Neuronal stem cell (in vitro differentiated cells): Measurements from ENCODE around the gene CTAGE9. TPM values are rescaled to one million over a fixed set of nuclear protein-coding genes. Genes with fewer than 3 reads are reported as not detected.
"Not testable (repeated sequence)": the region's sequence is repeated elsewhere in the genome, so short reads cannot be mapped to it uniquely, and the experiment has no call there.

ENCODE experiments used
- DNase-seq: peaks from one replicate; pipeline ENCODE4 v3.0.0-alpha.2; 2013; ENCODE audit warnings: low spot score
- H2AFZ ChIP-seq: one replicate; pipeline ENCODE4 v1.6.1; 2013; ENCODE audit warnings: mild to moderate bottlenecking, low read length, inconsistent platforms
- H2AK5ac ChIP-seq: 2 replicates; pipeline ENCODE4 v1.6.1; 2013; ENCODE audit warnings: low read depth, mild to moderate bottlenecking, inconsistent platforms, low read length, moderate library complexity, mixed read lengths
- H2BK120ac ChIP-seq: 2 replicates; pipeline ENCODE4 v1.6.1; 2013; ENCODE audit warnings: low read depth, mild to moderate bottlenecking, inconsistent platforms, low read length, moderate library complexity, mixed read lengths
- H2BK12ac ChIP-seq: one replicate; pipeline ENCODE4 v1.6.1; 2013; ENCODE audit warnings: low read length, inconsistent platforms
- H2BK15ac ChIP-seq: 2 replicates; pipeline ENCODE4 v1.6.1; 2013; ENCODE audit warnings: mild to moderate bottlenecking, low read length, inconsistent platforms, mixed read lengths
- H2BK5ac ChIP-seq: one replicate; pipeline ENCODE4 v1.6.1; 2013; ENCODE audit warnings: inconsistent platforms, mild to moderate bottlenecking, low read length, moderate library complexity
- H3K14ac ChIP-seq: one replicate; pipeline ENCODE4 v1.6.1; 2013; ENCODE audit warnings: low read length, inconsistent platforms
- H3K18ac ChIP-seq: 2 replicates; pipeline ENCODE4 v1.6.1; 2013; ENCODE audit warnings: low read length, inconsistent platforms
- H3K23ac ChIP-seq: 2 replicates; pipeline ENCODE4 v1.6.1; 2013; ENCODE audit warnings: low read depth, mild to moderate bottlenecking, mixed read lengths, low read length, inconsistent platforms; ENCODE audit not compliant: poor library complexity
- H3K27ac ChIP-seq: replicated peaks from 3 replicates; pipeline ENCODE4 v1.5.1; 2013; ENCODE audit warnings: low read length, inconsistent platforms
- H3K27me3 ChIP-seq, 3 experiments: 2 replicates each; pipeline ENCODE4 v1.6.1; 2013; ENCODE audit warnings: low read length in 3 of 3, mild to moderate bottlenecking in 2 of 3, inconsistent platforms in 1 of 3, low read depth in 1 of 3, mixed read lengths in 1 of 3, moderate library complexity in 1 of 3; ENCODE audit not compliant: control insufficient read depth in 3 of 3, insufficient read depth in 3 of 3
- H3K36me3 ChIP-seq, 2 donors: replicated peaks in 1 of 2; 2 replicates each; pipeline ENCODE4 v1.6.1; 2013; ENCODE audit warnings: low read length in 2 of 2; ENCODE audit not compliant: control insufficient read depth in 2 of 2, insufficient read depth in 2 of 2
- H3K4ac ChIP-seq: 2 replicates; pipeline ENCODE4 v1.6.1; 2013; ENCODE audit warnings: inconsistent platforms, mild to moderate bottlenecking, low read length, moderate library complexity
- H3K4me1 ChIP-seq, 2 donors: 1 replicate in 1 of 2; 2 replicates in 1 of 2; pipeline ENCODE4 v1.6.1; 2013; ENCODE audit warnings: low read length in 2 of 2, low read depth in 1 of 2; ENCODE audit not compliant: control insufficient read depth in 2 of 2, insufficient read depth in 1 of 2
- H3K4me2 ChIP-seq: one replicate; pipeline ENCODE4 v1.6.1; 2013; ENCODE audit warnings: mild to moderate bottlenecking, low read length, inconsistent platforms; ENCODE audit not compliant: insufficient read depth, poor library complexity, severe bottlenecking
- H3K4me3 ChIP-seq, 2 donors: 2 replicates each; pipeline ENCODE4 v1.5.1; 2013; ENCODE audit warnings: low read length in 2 of 2, mild to moderate bottlenecking in 2 of 2, inconsistent platforms in 1 of 2, moderate library complexity in 1 of 2
- H3K79me1 ChIP-seq: one replicate; pipeline ENCODE4 v1.6.1; 2013; ENCODE audit warnings: low read depth, mild to moderate bottlenecking, inconsistent platforms, low read length, moderate library complexity
- H3K9ac ChIP-seq: one replicate; pipeline ENCODE4 v1.6.1; 2013; ENCODE audit warnings: mild to moderate bottlenecking, low read depth, low read length, inconsistent platforms; ENCODE audit not compliant: poor library complexity
- H3K9me3 ChIP-seq, 2 donors: replicated peaks in 1 of 2; 2 replicates each; pipeline versions ENCODE3 to v1.6.1; 2013; ENCODE audit warnings: low read length in 2 of 2, mild to moderate bottlenecking in 2 of 2, inconsistent platforms in 1 of 2, low read depth in 1 of 2, mixed read lengths in 1 of 2, moderate library complexity in 1 of 2; ENCODE audit not compliant: control insufficient read depth in 2 of 2, insufficient read depth in 1 of 2
- H4K8ac ChIP-seq: one replicate; pipeline ENCODE4 v1.6.1; 2013; ENCODE audit warnings: low read depth, mild to moderate bottlenecking, inconsistent platforms, low read length, moderate library complexity
- H4K91ac ChIP-seq: one replicate; pipeline ENCODE4 v1.6.1; 2013; ENCODE audit warnings: low read length, low read depth, mild to moderate bottlenecking, inconsistent platforms; ENCODE audit not compliant: poor library complexity
- WGBS, 2 donors: extraction: QIAGEN DNeasy Blood & Tissue Kit; methylation state at CpG; one replicate each; pipeline ENCODE4 v1.1.7; 2013; ENCODE audit warnings: missing lambda C conversion rate in 2 of 2, mixed read lengths in 1 of 2; ENCODE audit not compliant: insufficient read length in 2 of 2, insufficient replicate concordance in 1 of 2; ENCODE audit errors: extremely low coverage in 2 of 2; 5-methylcytosine and 5-hydroxymethylcytosine counted together
- polyA plus RNA-seq, 2 experiments: library from polyadenylated mRNA; stranded (reverse); fragments of 200-250 nt; gene quantifications; one replicate each; pipeline ENCODE4 v1.2.3, GENCODE V29; 2013

Gene CTAGE9, protein sequence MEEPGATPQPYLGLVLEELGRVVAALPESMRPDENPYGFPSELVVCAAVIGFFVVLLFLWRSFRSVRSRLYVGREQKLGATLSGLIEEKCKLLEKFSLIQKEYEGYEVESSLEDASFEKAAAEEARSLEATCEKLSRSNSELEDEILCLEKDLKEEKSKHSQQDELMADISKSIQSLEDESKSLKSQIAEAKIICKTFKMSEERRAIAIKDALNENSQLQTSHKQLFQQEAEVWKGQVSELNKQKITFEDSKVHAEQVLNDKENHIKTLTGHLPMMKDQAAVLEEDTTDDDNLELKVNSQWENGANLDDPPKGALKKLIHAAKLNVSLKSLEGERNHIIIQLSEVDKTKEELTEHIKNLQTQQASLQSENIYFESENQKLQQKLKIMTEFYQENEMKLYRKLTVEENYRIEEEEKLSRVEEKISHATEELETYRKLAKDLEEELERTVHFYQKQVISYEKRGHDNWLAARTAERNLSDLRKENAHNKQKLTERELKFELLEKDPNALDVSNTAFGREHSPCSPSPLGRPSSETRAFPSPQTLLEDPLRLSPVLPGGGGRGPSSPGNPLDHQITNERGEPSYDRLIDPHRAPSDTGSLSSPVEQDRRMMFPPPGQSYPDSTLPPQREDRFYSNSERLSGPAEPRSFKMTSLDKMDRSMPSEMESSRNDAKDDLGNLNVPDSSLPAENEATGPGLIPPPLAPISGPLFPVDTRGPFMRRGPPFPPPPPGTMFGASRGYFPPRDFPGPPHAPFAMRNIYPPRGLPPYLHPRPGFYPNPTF
- not detected for polyA plus RNA-seq (2013, experiment 1 of 2)
- polyA plus RNA-seq (2013, experiment 2 of 2) = not detected

- not testable (repeated sequence) for H3K9me3 ChIP-seq, H3K4ac ChIP-seq, H3K79me1 ChIP-seq, H3K23ac ChIP-seq, H2AK5ac ChIP-seq, H3K27ac ChIP-seq, H3K14ac ChIP-seq, H3K4me1 ChIP-seq, H3K18ac ChIP-seq, H2BK12ac ChIP-seq, H2BK120ac ChIP-seq, H3K4me2 ChIP-seq, H3K4me3 ChIP-seq, H4K8ac ChIP-seq, H4K91ac ChIP-seq, H2BK15ac ChIP-seq, H2BK5ac ChIP-seq, H3K36me3 ChIP-seq, DNase-seq, H3K27me3 ChIP-seq, H2AFZ ChIP-seq, H3K9ac ChIP-seq
- WGBS, 2 donors = no CpG with 5 or more reads among the region's 18 CpGs
Measured at GRCh38 chr6:131710917-131711316, at the start of gene CTAGE9. Gene CTAGE9, minus strand, starts transcription at chr6:131711017. Its CDS starts 0 bp downstream, at chr6:131711017.

- H2BK120ac ChIP-seq = no peak overlapping the region
- no peak overlapping the region for H3K4me2 ChIP-seq
- no peaks in the 10 kb centered on the region for H3K79me1 ChIP-seq
- no peaks in the 10 kb centered on the region for H3K4me1 ChIP-seq
- no peak overlapping the region for H2BK5ac ChIP-seq
- H3K27me3 ChIP-seq = no peaks in the 10 kb centered on the region
- no peak overlapping the region for H2BK15ac ChIP-seq
- no peak for DNase-seq
- H3K4me3 ChIP-seq = no peak overlapping the region
- no peaks in the 10 kb centered on the region for H3K36me3 ChIP-seq
- H2AFZ ChIP-seq = no peak overlapping the region
- H3K4ac ChIP-seq = no peak overlapping the region
- no CpG with 5 or more reads among the region's 4 CpGs for WGBS, 2 donors
- H3K9me3 ChIP-seq = no peaks in the 10 kb centered on the region
- no peak overlapping the region for H3K18ac ChIP-seq
- H3K23ac ChIP-seq = no peak overlapping the region
- H2AK5ac ChIP-seq = no peak overlapping the region
- H3K14ac ChIP-seq = no peak overlapping the region
- H2BK12ac ChIP-seq = no peak overlapping the region
- no peak overlapping the region for H4K91ac ChIP-seq
- H4K8ac ChIP-seq = no peak overlapping the region
- no peak overlapping the region for H3K9ac ChIP-seq
- no peak overlapping the region for H3K27ac ChIP-seq
Measured at GRCh38 chr6:131758920-131759319, 48.1 kb upstream of the CTAGE9 start.

DNA sequence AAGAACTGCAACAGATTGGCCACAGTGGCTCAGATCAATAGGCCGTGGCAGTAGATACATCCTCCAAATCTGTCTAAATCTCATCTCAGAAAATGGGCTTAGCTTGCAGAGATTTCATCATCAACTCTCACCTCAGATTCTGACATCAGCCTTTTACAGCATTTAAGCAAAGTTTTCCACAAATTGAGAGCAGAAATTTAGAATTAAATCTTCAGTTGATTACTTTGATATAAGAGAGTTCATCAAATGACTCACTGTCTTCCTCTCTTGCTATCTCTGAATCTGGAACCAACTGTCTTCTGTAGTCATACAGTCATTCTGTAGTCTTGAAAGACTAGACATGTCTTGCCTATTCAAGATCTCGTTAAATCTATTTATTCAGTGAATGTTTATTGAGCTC, 45.2 kb upstream of the CTAGE9 start:
- Histone ChIP-seq H3K27ac (no peak overlapping the region), H3K4ac (no peak overlapping the region), H2BK5ac (no peak overlapping the region), H2AFZ (no peak overlapping the region), H3K9ac (no peak overlapping the region), H3K18ac (no peak overlapping the region), H3K4me2 (no peak overlapping the region), H3K4me3 (no peak overlapping the region), H4K8ac (no peak overlapping the region), H3K14ac (no peak overlapping the region), H2AK5ac (no peak overlapping the region), H3K23ac (no peak overlapping the region), H3K9me3 (no peaks in the 10 kb centered on the region), H2BK12ac (no peak overlapping the region), H3K79me1 (no peaks in the 10 kb centered on the region), H3K27me3 (no peaks in the 10 kb centered on the region), H4K91ac (no peak overlapping the region), H2BK120ac (no peak overlapping the region), H3K36me3 (no peaks in the 10 kb centered on the region), H2BK15ac (no peak overlapping the region), H3K4me1 (no peaks in the 10 kb centered on the region)
- DNase-seq = no peak
- no CpG with 5 or more reads among the region's 2 CpGs for WGBS, 2 donors

- Histone ChIP-seq H2BK12ac (no peak overlapping the region), H2AK5ac (no peak overlapping the region), H3K9me3 (no peaks in the 10 kb centered on the region), H3K27ac (no peak overlapping the region), H3K79me1 (no peaks in the 10 kb centered on the region), H3K14ac (no peak overlapping the region), H4K91ac (no peak overlapping the region), H2BK120ac (no peak overlapping the region), H3K4me3 (no peak overlapping the region), H3K36me3 (no peaks in the 10 kb centered on the region), H3K27me3 (no peaks in the 10 kb centered on the region), H2BK15ac (no peak overlapping the region), H3K4ac (no peak overlapping the region), H3K18ac (no peak overlapping the region), H3K23ac (no peak overlapping the region), H4K8ac (no peak overlapping the region), H3K4me2 (no peak overlapping the region), H2BK5ac (no peak overlapping the region), H3K9ac (no peak overlapping the region), H2AFZ (no peak overlapping the region), H3K4me1 (no peaks in the 10 kb centered on the region)
- WGBS, 2 donors = no CpG with 5 or more reads among the region's 3 CpGs
- no peak for DNase-seq
Measured at GRCh38 chr6:131755597-131755996, 44.8 kb upstream of the CTAGE9 start.
